Measurements from ENCODE around the gene HINT3.
"Not testable (repeated sequence)": the region's sequence is repeated elsewhere in the genome, so short reads cannot be mapped to it uniquely, and the experiment has no call there.

HINT3 gene

GRCh38 chr6:125962900-125963497 lies 6.4 kb downstream of the HINT3 start:
- DNase-seq (ENCODE audit: low read depth), result no peak

- no peak for DNase-seq (ENCODE audit: low read depth)
Measured at GRCh38 chr6:125963817-125964216, 7.2 kb downstream of the HINT3 start.

- DNase-seq (ENCODE audit: low read depth), result no peak
Measured at GRCh38 chr6:125966569-125966968, 10.0 kb downstream of the HINT3 start.

GRCh38 chr6:125968493-125968892 lies 11.9 kb downstream of the HINT3 start:
- no peak for DNase-seq (ENCODE audit: low read depth)

GRCh38 chr6:125970760-125971159 lies 14.2 kb downstream of the HINT3 start:
- no peak for DNase-seq (ENCODE audit: low read depth)

- not testable (repeated sequence) for DNase-seq (ENCODE audit: low read depth)
Measured at GRCh38 chr6:125972478-125972877, 15.9 kb downstream of the HINT3 start.

GRCh38 chr6:125974214-125974866 lies 17.8 kb downstream of the HINT3 start:
- no peak for DNase-seq (ENCODE audit: low read depth)

- DNase-seq (ENCODE audit: low read depth), result no peak
Measured at GRCh38 chr6:125979101-125979500, 22.5 kb downstream of the HINT3 start.

GRCh38 chr6:125981571-125982185 lies 25.1 kb downstream of the HINT3 start:
- no peak for DNase-seq (ENCODE audit: low read depth)

GRCh38 chr6:125983246-125983945 lies 26.8 kb downstream of the HINT3 start:
- no peak for DNase-seq (ENCODE audit: low read depth)

GRCh38 chr6:125984311-125984710 lies 27.7 kb downstream of the HINT3 start:
- DNase-seq (ENCODE audit: low read depth), result no peak

GRCh38 chr6:125985522-125985921 lies 29.0 kb downstream of the HINT3 start:
- DNase-seq (ENCODE audit: low read depth), result no peak

- DNase-seq (ENCODE audit: low read depth), result no peak
Measured at GRCh38 chr6:125985979-125986300, 29.4 kb downstream of the HINT3 start.

GRCh38 chr6:125986301-125987025 lies 29.9 kb downstream of the HINT3 start, which contains the start of gene TRMT11:
Gene TRMT11 (plus strand): TSS chr6:125986540. CDS start chr6:125986551, 11 bp downstream.
- peak; percentile 56 for DNase-seq (ENCODE audit: low read depth)

GRCh38 chr6:125987026-125987617 lies 30.6 kb downstream of the HINT3 start:
- DNase-seq (ENCODE audit: low read depth), result no peak

GRCh38 chr6:125988280-125988679 lies 31.7 kb downstream of the HINT3 start:
- no peak for DNase-seq (ENCODE audit: low read depth)

- DNase-seq (ENCODE audit: low read depth), result no peak
Measured at GRCh38 chr6:125989631-125990030, 33.1 kb downstream of the HINT3 start.

GRCh38 chr6:125991653-125992052 lies 35.1 kb downstream of the HINT3 start:
- DNase-seq (ENCODE audit: low read depth), result no peak

- DNase-seq (ENCODE audit: low read depth), result no peak
Measured at GRCh38 chr6:125994670-125995488, 38.3 kb downstream of the HINT3 start.

- DNase-seq (ENCODE audit: low read depth), result peak; percentile 35
Measured at GRCh38 chr6:125995972-125996580, 39.5 kb downstream of the HINT3 start.

Data from stimulated activated CD8-positive, alpha-beta memory T cell treated with anti-CD3 and anti-CD28 coated beads, Interleukin-15, amount 100 ng/mL, for 24 hours (primary cell).